VCaP (cell line): ENCODE data around the gene ANKRD40CL.

Experiments used
- H3K27ac ChIP-seq: fragments of 450-650 bp; 2 replicates; pipeline ENCODE4 v1.5.1; 2017
- TF ChIP-seq, protein P1 (sequence below): fragments of 450-650 bp; conservative IDR thresholded peaks from 2 replicates; pipeline ENCODE4 v1.5.1; 2017; ENCODE audit warnings: mild to moderate bottlenecking, moderate library complexity

Gene ANKRD40CL, protein sequence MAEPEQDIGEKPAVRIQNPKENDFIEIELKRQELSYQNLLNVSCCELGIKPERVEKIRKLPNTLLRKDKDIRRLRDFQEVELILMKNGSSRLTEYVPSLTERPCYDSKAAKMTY

DNA sequence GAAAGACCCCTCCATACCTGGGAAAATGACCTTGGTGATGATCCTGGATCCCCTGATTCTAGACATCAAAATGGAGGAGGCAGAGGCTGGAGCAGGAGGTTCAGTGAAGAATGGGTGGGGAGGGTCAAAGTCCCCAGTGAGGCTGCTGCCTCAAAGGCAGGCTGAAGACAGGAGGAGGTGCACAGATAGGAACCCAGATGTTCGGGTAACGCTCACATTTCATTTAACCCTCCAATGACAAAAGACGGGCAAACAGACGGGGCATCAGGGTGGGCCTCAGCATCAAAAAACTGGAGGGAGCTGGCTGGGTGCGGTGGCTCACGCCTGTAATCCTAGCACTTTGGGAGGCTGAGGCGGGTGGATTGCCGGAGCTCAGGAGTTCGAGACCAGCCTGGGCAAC lies at the start of gene ANKRD40CL:
TSS of gene ANKRD40CL (minus strand) at position 73 of the 400 bp plus-strand sequence. CDS start 605 bp downstream, outside the sequence.
- TF ChIP-seq, protein P1, sequence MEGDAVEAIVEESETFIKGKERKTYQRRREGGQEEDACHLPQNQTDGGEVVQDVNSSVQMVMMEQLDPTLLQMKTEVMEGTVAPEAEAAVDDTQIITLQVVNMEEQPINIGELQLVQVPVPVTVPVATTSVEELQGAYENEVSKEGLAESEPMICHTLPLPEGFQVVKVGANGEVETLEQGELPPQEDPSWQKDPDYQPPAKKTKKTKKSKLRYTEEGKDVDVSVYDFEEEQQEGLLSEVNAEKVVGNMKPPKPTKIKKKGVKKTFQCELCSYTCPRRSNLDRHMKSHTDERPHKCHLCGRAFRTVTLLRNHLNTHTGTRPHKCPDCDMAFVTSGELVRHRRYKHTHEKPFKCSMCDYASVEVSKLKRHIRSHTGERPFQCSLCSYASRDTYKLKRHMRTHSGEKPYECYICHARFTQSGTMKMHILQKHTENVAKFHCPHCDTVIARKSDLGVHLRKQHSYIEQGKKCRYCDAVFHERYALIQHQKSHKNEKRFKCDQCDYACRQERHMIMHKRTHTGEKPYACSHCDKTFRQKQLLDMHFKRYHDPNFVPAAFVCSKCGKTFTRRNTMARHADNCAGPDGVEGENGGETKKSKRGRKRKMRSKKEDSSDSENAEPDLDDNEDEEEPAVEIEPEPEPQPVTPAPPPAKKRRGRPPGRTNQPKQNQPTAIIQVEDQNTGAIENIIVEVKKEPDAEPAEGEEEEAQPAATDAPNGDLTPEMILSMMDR: no peak
- peak within 1 kb of the TSS; percentile 80 for H3K27ac ChIP-seq

DNA sequence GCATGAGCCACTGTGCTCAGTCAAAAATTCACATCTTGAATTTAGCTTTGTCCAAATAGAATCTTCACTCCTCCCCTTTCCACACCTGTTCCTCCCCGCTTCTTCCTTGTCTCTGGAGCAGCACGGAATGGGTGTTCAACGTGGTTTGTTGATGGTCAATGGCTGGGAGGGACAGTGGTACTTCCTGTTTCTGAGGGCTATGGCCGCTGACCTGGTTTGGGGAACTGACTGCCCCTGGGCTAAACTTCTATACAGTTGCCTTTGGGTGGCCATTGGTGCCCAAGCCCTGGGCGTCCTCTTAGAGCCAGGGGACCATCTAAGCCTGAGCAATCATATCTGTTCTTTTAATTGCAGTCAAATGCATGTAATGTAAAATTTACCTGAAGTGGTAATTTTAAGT lies 49.0 kb upstream of the ANKRD40CL start:
- TF ChIP-seq, protein P1: no peak
- no peak overlapping the region for H3K27ac ChIP-seq

DNA sequence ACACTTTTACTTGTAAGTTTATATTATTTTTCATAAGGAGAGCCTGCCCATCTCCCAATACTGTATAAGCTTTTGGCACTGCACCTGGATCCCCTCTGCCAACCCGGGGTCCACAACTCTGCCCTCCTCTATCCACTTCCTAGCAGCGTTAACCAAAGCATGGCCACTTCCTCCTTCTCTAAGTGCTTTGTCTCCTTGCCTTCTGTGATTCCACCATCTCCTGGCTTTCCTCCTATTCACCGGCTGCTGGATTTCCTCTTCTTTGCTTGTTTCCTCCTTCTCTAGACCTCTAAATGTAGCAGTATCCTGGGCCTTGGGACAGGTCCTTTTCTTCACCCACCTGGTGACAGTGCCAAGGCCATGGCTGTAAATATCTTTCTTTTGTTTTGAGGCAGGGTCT lies 48.1 kb upstream of the ANKRD40CL start:
- TF ChIP-seq, protein P1: no peak

DNA sequence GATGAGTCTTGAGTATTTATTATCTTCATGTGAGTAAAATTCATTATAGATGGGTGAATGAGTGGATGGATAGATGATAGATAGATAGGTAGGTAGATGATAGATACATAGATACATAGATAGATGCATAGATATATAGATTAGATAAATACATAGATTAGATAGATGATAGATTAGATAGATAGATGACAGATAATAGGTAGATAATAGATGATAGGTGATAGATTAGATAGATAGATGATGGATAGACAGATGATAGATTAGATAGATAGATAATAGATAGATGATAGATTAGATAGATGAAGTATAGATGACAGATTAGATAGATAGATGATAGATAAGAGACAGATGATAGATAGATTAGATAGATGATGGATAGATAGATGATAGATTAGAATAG lies 46.3 kb upstream of the ANKRD40CL start:
- no peak overlapping the region for H3K27ac ChIP-seq
- TF ChIP-seq, protein P1: no peak

More for the DNA sequence above, 48.1 kb upstream of the ANKRD40CL start:
- no peak overlapping the region for H3K27ac ChIP-seq

DNA sequence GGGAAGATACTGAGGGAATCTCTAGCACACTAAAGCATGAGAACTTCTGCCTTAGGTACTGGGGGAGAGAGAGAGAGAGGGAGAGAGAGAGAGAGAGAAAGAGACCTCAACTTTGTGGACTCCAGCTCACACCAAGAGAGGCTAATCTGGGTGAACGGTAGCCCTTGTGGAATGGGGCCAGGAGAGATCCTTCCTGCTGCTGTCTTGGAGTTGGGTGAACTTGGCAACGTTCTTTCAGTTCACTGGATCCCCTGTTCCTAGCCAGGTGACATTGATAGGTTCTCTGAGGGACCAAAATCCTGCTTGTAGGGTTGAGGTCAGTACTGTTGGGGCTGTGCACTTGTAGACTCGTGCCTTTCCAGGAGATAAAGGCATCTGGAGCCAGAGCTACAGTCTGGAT lies 41.6 kb upstream of the ANKRD40CL start:
- TF ChIP-seq, protein P1: no peak
- no peak overlapping the region for H3K27ac ChIP-seq

DNA sequence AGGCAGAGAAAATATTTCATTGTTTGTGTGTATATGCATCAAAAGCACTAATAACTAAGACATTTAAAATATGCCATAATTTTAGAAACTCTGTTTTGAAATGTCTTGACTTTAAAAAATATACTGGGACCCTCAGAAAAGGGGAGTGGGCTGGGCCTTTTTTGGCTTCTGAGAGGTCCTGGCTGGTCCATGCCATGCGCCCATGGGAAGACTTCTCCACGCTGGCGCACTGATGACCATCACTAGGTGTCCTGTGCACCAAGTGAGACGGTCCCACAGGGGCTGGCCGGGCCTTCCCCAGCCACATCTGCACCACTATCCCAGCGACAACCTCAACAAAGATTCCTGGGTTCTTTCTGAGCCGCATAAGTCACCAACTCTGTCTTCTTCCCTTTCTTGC lies 41.1 kb upstream of the ANKRD40CL start:
- TF ChIP-seq, protein P1: no peak

DNA sequence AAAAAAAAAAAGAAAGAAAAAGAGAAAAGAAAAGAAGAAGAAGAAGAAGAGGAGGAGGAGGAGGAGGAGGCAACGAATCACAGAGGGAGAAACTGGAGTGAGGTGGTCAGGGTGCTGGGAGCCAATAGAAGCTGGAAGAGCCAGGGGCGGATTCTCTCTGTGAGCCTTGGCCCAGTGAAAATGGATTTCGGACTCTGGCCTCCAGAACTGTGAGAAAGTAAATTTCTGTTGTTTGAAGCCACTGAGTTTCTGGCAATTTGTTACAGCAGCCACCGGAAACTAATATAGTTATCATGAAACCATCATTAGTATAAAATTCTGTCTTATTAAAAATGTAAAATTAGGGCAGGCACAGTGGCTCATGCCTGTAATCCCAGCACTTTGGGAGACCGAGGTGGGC lies 40.4 kb upstream of the ANKRD40CL start:
- no peak overlapping the region for H3K27ac ChIP-seq
- TF ChIP-seq, protein P1: no peak

More for the DNA sequence above, 41.1 kb upstream of the ANKRD40CL start:
- no peak overlapping the region for H3K27ac ChIP-seq
